Measurements from ENCODE around the gene UGT1A4.

GRCh38 chr2:233707940-233708644, 10.4 kb upstream of the UGT1A4 start:
- TF ChIP-seq, protein P1, sequence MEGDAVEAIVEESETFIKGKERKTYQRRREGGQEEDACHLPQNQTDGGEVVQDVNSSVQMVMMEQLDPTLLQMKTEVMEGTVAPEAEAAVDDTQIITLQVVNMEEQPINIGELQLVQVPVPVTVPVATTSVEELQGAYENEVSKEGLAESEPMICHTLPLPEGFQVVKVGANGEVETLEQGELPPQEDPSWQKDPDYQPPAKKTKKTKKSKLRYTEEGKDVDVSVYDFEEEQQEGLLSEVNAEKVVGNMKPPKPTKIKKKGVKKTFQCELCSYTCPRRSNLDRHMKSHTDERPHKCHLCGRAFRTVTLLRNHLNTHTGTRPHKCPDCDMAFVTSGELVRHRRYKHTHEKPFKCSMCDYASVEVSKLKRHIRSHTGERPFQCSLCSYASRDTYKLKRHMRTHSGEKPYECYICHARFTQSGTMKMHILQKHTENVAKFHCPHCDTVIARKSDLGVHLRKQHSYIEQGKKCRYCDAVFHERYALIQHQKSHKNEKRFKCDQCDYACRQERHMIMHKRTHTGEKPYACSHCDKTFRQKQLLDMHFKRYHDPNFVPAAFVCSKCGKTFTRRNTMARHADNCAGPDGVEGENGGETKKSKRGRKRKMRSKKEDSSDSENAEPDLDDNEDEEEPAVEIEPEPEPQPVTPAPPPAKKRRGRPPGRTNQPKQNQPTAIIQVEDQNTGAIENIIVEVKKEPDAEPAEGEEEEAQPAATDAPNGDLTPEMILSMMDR (conservative IDR thresholded peaks at IDR 0.05; ENCODE audit: low read length): no peak
- no peak for TF ChIP-seq EZH2phosphoT487 (IDR thresholded peaks at IDR 0.05; ENCODE audit: borderline replicate concordance)

Measured in Loucy (cell line).